Right cardiac atrium (tissue), 5 donors: Measurements from ENCODE around the gene ATAD3C. TPM values are rescaled to one million over a fixed set of nuclear protein-coding genes. Genes with fewer than 3 reads are reported as not detected.
"Not testable (repeated sequence)": the region's sequence is repeated elsewhere in the genome, so short reads cannot be mapped to it uniquely, and the experiment has no call there.

ENCODE experiments used
- ATAC-seq, 2 donors: fragments of 200-7000 bp; cut with Tn5 transposase; one replicate each; pipeline versions ENCODE4 v1.8.0 to v1.9.1; 2020; ENCODE audit warnings: moderate library complexity in 2 of 2, mild to moderate bottlenecking in 1 of 2
- DNase-seq, 3 donors: peaks; one replicate each; pipeline ENCODE4 v3.0.0-alpha.2; 2020
- H3K27ac ChIP-seq: one replicate; pipeline ENCODE4 v1.5.1; 2013; ENCODE audit warnings: mild to moderate bottlenecking, low read length, control low read depth, moderate library complexity
- H3K27me3 ChIP-seq: one replicate; pipeline ENCODE4 v1.6.1; 2013; ENCODE audit not compliant: control insufficient read depth, insufficient read depth
- H3K4me1 ChIP-seq: one replicate; pipeline ENCODE4 v1.6.1; 2013; ENCODE audit warnings: low read length; ENCODE audit not compliant: control insufficient read depth, insufficient read depth
- H3K4me3 ChIP-seq: one replicate; pipeline ENCODE4 v1.5.1; 2013; ENCODE audit warnings: low read length, control low read depth
- H3K9me3 ChIP-seq: one replicate; pipeline ENCODE4 v1.6.1; 2013; ENCODE audit warnings: low read length; ENCODE audit not compliant: control insufficient read depth
- WGBS: extraction: QIAGEN DNeasy Blood & Tissue Kit; methylation state at CpG from one replicate; pipeline ENCODE4 v1.1.7; 2013; 5-methylcytosine and 5-hydroxymethylcytosine counted together
- intact Hi-C, 4 donors: fragments of 100-400 bp; cut with DNase I; formaldehyde crosslinking; loops; one replicate each; pipeline versions ENCODE4 v1.11.0 to v1.14.0; 2022 to 2023
- polyA plus RNA-seq: library from polyadenylated mRNA; stranded (reverse); fragments of 200-250 nt; gene quantifications from one replicate; pipeline ENCODE4 v1.2.3, GENCODE V29; 2013
- total RNA-seq, 4 donors: library from RNA; stranded (reverse); fragmentation: NEBNext Ultra II Directional; extraction: Animal tissue kit (Norgen Biotek cat#: 25700); gene quantifications; one replicate each; pipeline ENCODE4 v1.2.1, GENCODE V29; 2021
- donor health status: healthy with polysubstance abuse.
- donor health status: DM: no; HTN: yes; CAD: no.
- donor health status: DM: no; HTN: no; CAD: no.
- donor health status: DM: no; HTN: yes; CAD: no; lungs with severe emphysema.
- donor health status: DM: yes; HTN: yes; CAD: no.

ATAD3C gene
- total and polyA plus RNA-seq, 5 donors = 0.52 to 3.4 (median 1.5) TPM

GRCh38 chr1:1495461-1495975 is 46.0 kb downstream of the ATAD3C start:
- H3K27me3 ChIP-seq, DNase-seq, H3K9me3 ChIP-seq, H3K27ac ChIP-seq, H3K4me1 ChIP-seq, H3K4me3 ChIP-seq: not testable (repeated sequence)
- intact Hi-C loops = loop anchor here in 1 of 4 donors (5.0 kb wide), 1 partner anchor 53 kb away; no protein-coding TSS in a partner anchor
- peak in 1 of 2 donors; percentile 8 for ATAC-seq
- WGBS = 92% methylated on average over 18 of the region's 18 CpGs

DNA sequence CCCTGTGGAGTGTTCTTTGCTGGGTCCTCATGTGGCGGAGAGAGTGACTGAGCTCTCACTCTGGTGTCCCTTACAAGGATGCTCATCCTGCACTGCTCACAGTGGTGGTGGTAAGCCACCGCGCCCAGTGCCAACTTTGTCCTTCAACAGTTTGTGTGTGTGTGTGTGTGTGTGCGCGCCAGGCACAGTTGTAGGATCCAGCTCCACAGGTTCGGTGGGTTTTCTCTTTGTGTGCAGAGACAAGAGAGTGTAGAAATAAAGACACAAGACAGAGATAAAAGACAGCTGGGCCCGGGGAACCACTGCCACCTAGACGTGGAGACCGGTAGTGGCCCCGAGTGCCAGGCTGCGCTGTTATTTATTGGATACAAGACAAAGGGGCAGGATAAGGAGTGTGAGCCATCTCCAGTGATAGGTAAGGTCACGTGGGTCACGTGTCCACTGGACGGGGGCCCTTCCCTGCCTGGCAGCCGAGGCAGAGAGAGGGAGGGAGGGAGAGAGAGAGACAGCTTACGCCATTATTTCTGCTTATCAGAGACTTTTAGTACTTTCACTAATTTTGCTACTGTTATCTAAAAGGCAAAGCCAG is 55.4 kb downstream of the ATAD3C start:
- H3K4me1 ChIP-seq, intact Hi-C loops, H3K27me3 ChIP-seq, H3K9me3 ChIP-seq, H3K4me3 ChIP-seq: not testable (repeated sequence)
- peak overlapping the region; percentile 68 for H3K27ac ChIP-seq
- DNase-seq (peak; percentile 71 to 87 (median 87)), ATAC-seq (peak; percentile 35 to 58)
- 34% methylated on average over 16 of the region's 16 CpGs for WGBS

GRCh38 chr1:1505366-1505798 is 55.9 kb downstream of the ATAD3C start:
- WGBS = 14% methylated on average over 17 of the region's 22 CpGs
- H3K9me3 ChIP-seq, intact Hi-C loops, H3K4me1 ChIP-seq, H3K27me3 ChIP-seq, H3K4me3 ChIP-seq: not testable (repeated sequence)
- peak overlapping the region; percentile 68 for H3K27ac ChIP-seq
- peak; percentile 47 to 82 (median 74) for DNase-seq
- peak; percentile 53 to 57 for ATAC-seq

GRCh38 chr1:1505801-1506200 is 56.3 kb downstream of the ATAD3C start:
- WGBS = 80% methylated on average over 5 of the region's 5 CpGs
- H3K4me3 ChIP-seq, H3K27me3 ChIP-seq, intact Hi-C loops, ATAC-seq, H3K4me1 ChIP-seq, DNase-seq, H3K9me3 ChIP-seq: not testable (repeated sequence)
- peak overlapping the region; percentile 30 for H3K27ac ChIP-seq

DNA sequence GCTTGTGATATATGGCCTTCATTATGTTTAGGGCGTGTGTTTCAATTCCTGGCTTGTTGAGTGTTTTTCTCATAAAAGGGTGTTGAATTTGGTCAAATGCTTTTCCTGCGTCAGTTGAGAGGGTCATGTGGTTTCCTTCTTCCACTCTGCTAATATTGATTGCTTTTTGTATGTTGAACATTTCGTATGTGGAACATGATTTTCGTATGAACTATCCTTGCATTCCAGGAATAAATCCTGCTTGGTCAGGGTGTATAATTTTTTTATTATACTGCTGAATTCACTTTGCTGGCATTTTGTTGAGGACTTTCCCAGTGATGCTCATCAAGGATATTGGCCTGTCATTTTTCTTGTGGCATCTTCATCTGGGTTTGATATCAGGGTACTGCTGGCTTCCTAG is 57.8 kb downstream of the ATAD3C start:
- WGBS = 93% methylated on average over 4 of the region's 4 CpGs

DNA sequence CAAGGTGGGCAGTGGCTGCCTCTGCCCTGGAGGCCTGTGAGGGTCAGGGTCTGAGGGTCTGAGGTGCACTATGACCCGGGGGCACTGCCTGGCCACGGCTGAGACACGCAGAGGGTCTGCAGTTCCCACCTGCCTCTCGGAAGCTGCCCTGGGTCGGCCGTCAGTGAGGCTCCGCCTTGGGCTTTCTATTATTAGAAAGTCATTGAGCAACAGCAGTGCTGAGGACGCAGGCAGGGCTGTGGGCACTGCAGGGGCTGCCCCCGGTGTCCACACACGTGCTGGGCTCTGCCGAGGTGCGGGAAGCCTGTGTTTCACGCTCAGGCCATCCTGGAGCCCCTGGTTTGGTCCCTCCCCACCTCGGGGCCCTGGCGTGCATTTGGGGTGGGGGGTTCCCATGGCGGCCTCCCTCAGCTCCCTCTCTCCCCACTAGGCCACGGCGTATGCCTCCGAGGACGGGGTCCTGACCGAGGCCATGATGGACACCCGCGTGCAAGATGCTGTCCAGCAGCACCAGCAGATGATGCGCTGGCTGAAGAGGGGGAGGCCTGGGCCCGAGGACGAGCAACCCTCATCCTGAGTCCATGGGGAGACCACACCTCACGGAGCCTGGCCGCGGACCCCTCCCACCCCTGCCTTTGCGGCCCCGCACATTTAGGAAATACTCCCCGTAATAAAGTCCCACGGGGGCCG is 59.4 kb downstream of the ATAD3C start:
- H3K4me1 ChIP-seq, H3K27ac ChIP-seq, H3K27me3 ChIP-seq, H3K9me3 ChIP-seq, intact Hi-C loops, H3K4me3 ChIP-seq: not testable (repeated sequence)
- peak in 1 of 2 donors; percentile 13 for ATAC-seq
- 70% methylated on average over 32 of the region's 34 CpGs for WGBS
- peak in 2 of 3 donors; percentile 44 to 68 for DNase-seq

More for the DNA sequence above, 57.8 kb downstream of the ATAD3C start:
- no peak overlapping the region for H3K4me3 ChIP-seq
- no peak overlapping the region for H3K27ac ChIP-seq
- DNase-seq (no peak), ATAC-seq (no peak)
- no peaks in the 10 kb centered on the region for H3K9me3 ChIP-seq
- no peaks in the 10 kb centered on the region for H3K27me3 ChIP-seq
- intact Hi-C loops = no loop called here
- H3K4me1 ChIP-seq = peaks cover 2% of the 10 kb centered on the region

DNA sequence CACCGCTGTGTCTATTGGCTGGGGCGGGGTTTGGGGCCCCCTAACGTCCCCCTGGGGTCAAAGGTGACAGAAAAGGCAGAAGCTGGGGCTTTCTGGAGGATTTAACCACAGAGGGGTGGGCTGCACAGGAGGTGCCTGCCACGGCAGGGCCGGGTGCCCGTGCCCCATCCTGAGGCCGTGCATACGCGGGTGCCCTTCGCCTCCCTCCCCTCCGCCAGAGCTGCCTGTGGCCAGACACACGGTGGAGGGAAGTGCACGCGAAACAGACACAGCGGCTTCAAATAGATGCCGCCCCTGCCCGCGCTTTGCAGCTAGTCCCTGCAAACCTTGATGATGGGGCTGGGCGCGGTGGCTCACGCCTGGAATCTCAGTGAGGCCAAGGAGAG is 60.0 kb downstream of the ATAD3C start:
- H3K27ac ChIP-seq, H3K4me3 ChIP-seq, ATAC-seq, H3K9me3 ChIP-seq, H3K27me3 ChIP-seq, intact Hi-C loops, H3K4me1 ChIP-seq: not testable (repeated sequence)
- peak in 2 of 3 donors; percentile 30 to 45 for DNase-seq
- 80% methylated on average over 17 of the region's 21 CpGs for WGBS

DNA sequence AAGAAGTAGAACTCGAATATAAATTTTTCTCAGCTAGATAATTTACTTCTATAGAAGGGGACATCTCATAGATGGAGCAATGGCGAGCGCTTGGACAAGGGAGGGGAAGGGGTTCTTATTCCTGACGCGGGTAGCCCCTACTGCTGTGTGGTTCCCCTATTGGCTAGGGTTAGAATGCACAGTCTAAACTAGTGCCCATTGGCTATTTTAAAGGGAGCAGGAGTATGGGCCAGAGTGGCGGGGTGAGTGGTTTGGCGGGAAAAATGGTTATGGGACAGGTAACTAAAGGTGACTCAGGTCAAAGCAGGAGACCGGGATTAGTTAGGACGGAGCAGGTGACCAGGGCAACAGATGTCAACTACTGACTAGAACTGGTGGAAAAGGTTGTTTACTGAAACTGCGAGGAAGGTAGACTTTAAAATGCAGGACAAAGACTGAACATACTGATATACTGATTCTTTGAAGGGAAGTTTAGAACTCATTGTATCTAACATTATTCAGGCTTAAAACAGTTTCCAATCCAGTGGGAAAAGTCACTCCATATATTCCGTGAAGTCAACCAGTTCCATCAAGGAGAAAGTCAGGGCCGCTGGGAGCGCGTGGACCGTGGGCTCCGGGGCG is 61.5 kb downstream of the ATAD3C start:
- WGBS = 14% methylated on average over 17 of the region's 17 CpGs
- intact Hi-C loops = no loop called here

GRCh38 chr1:1511533-1512285 is 62.2 kb downstream of the ATAD3C start, which contains the start of gene ATAD3A:
ATAD3A (plus strand) TSS chr1:1512162; CDS start chr1:1512269, 107 bp downstream.
- under 1% methylated on average over 99 of the region's 99 CpGs for WGBS
- no peaks in the 10 kb centered on the region for H3K9me3 ChIP-seq
- ATAC-seq (peak; percentile 97), DNase-seq (peak; percentile 99 to 100 (median 100))
- H3K27ac ChIP-seq = peak within 1 kb of the TSS; percentile 64
- peak within 1 kb of the TSS; percentile 56 for H3K4me3 ChIP-seq
- peaks cover 2% of the 10 kb centered on the region for H3K4me1 ChIP-seq
- intact Hi-C loops = no loop called here
- H3K27me3 ChIP-seq = no peaks in the 10 kb centered on the region

More for the DNA sequence above, 61.5 kb downstream of the ATAD3C start:
- H3K4me3 ChIP-seq = peak overlapping the region; percentile 56
- no peak for ATAC-seq
- no peaks in the 10 kb centered on the region for H3K9me3 ChIP-seq
- H3K27me3 ChIP-seq = no peaks in the 10 kb centered on the region
- DNase-seq = peak in 1 of 3 donors; percentile 11
- peaks cover 2% of the 10 kb centered on the region for H3K4me1 ChIP-seq
- peak overlapping the region; percentile 64 for H3K27ac ChIP-seq

DNA sequence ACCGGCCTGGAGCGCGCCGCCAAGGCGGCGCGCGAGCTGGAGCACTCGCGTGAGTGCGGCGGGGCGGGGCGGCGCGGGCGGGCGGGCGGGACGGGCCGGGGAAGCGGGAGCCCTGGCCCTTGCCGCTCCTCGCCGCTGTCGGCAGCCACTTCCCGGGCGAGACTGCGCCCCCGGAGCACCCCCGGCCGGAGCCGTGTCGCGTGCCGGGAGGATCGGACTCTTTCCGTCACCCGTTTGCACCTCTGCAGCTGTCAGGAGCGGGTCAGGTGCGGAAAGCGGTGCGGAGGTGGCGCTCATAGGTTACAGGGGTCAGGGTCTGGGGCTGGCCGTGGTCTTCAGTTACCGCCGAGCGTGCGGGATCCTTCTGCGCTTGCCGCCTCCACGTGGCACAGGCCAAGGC is 62.9 kb downstream of the ATAD3C start:
- WGBS = under 1% methylated on average over 45 of the region's 52 CpGs

More for the DNA sequence above, 62.9 kb downstream of the ATAD3C start:
- peak in 2 of 3 donors; percentile 53 to 63 for DNase-seq
- H3K4me1 ChIP-seq, H3K9me3 ChIP-seq, H3K27me3 ChIP-seq, ATAC-seq, H3K27ac ChIP-seq, intact Hi-C loops: not testable (repeated sequence)
- peak overlapping the region; percentile 56 for H3K4me3 ChIP-seq
